Hematopoietic multipotent progenitor cell treated with erythropoietin and hydrocortisone succinate and interleukin-3 and kit ligand, for 8 days (in vitro differentiated cells): ENCODE data around the gene CCDC47.

Experiments
- DNase-seq: peaks from one replicate; pipeline ENCODE4 v3.0.0-alpha.2; 2015

The CCDC47 gene

DNA sequence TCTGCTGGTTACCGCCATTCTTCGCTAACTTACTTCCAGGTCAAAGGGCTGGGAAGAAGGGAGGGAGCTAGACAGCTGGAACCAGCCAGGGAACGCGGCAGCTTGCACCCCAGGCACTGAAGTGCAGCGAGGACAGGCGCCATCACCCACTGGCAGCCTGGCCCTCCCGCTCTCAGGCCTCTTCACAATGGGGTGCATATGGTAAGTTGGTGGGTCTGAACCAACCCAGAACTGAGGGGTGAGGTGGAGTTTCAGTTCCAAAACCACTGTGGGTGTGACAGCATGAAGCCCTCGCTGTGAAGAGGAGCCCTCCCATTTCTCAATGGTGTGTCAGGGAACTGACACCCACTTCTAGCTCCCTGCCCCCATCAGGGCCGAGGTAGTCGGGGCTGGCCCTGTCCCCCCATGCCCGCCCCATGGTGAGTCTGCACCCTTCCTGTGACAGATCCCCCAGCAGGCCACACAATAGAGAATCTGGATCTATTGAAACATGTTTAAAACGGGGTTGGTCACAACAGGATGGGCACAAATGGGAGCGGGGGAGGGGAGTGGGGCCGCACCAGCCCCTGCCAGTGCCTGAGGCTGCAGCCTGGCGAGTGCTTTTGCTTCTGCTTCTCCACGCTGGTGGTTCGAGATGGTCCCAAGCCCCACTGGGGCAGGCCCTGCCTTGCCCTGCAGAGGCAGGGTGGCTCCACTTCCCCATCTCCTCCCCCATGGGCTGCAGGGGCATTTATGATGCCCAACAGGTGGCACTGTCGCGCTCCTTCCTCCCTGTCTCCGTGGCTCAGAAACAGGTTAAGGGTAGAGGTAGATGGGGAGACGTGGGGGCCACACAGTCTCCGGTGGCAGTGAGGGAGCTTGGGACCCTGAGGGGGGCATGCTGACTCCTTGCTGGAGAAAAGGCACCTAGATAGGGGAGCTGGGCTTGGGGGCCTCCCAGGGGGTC is 75.8 kb downstream of the CCDC47 start:
- DNase-seq: peak; percentile 85

DNA sequence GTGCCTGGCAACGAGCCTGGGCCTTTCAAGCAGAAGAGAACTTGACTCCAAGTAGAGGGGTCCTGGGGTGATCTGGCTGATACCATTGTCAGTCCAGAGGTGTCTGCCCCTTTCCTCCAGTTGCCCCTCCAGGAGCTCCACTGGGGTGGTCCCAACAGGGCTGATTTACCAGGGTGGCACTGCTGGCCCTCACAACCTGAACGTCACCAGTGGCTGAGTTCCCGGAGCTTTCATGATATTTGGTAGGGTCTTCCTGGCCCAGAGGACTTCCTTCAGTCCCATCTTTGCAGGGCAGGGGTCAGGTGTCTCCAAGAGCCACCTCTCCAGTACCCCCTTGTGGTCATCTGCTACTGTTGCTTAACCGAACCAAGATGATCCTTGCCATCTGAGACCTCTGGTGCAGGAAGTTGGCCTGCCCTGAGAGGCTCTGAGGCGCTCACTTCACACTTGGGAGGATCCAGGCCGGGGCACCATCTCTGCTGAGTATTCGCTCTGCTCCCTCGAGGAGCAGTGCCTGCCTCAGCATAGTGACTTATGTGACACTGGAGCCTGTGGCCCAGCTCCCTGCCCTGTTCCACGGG is 76.9 kb downstream of the CCDC47 start:
- peak; percentile 67 for DNase-seq

DNA sequence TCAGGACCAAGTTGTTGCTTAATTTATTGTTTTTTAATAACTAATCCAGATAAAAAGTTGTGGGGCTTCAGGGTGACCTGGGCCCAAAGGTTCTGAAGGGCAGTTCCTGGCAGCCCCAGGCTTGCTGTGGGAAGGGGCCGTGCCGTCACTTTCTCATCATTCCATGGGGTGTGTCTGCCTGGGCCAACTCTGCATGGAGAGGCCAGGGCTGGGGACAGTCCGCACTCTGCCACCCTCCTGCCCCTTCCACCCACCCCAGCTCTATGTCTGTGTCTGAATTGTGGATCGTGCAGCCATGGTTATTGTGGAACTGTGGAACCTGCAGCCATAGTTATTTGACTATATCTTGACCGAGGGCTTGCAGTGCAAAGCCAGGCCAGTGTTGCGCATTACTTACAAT is 77.5 kb downstream of the CCDC47 start:
- DNase-seq: no peak
